Transverse colon (tissue), 3 donors: Measurements from ENCODE around the gene MSH6.

Experiments
- EP300 ChIP-seq: sonication (generic); formaldehyde crosslinking; IDR thresholded peaks from one replicate; pipeline ENCODE4 v1.6.1; 2017; ENCODE audit warnings: antibody characterized with exemption, low read depth
- POLR2A ChIP-seq: fragments of 450-650 bp; IDR thresholded peaks from one replicate; pipeline ENCODE4 v1.6.1; 2016; ENCODE audit warnings: antibody characterized with exemption, mild to moderate bottlenecking, moderate library complexity
- TF ChIP-seq, protein P1 (sequence below), 5 experiments: fragments of 200-600 bp in 3 of 5; fragments of 450-650 bp in 2 of 5; sonication (generic) in 3 of 5; IDR thresholded peaks; 1 replicate in 2 of 5; 2 replicates in 3 of 5; pipeline ENCODE4 v1.5.1; 2016 to 2017; ENCODE audit warnings: antibody characterized with exemption in 5 of 5, inconsistent platforms in 3 of 5, mild to moderate bottlenecking in 2 of 5, moderate library complexity in 1 of 5

DNA sequence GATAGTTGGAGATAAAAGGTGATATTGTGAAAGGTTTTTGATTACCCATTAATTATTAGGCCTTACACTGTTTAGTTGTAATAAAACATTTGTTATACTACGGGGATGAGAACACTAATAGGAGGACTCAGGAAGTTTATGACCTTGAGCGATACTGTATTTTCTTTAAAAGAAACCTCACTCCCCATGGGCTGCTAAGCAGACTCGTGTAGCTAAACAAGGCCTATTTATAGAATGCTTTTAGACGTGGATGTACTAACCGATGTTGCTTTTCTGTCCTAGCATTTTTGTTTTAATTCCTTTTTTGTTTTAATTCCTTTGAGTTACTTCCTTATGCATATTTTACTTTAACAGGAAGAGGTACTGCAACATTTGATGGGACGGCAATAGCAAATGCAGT, 22.9 kb downstream of the MSH6 start:
- TF ChIP-seq, protein P1, sequence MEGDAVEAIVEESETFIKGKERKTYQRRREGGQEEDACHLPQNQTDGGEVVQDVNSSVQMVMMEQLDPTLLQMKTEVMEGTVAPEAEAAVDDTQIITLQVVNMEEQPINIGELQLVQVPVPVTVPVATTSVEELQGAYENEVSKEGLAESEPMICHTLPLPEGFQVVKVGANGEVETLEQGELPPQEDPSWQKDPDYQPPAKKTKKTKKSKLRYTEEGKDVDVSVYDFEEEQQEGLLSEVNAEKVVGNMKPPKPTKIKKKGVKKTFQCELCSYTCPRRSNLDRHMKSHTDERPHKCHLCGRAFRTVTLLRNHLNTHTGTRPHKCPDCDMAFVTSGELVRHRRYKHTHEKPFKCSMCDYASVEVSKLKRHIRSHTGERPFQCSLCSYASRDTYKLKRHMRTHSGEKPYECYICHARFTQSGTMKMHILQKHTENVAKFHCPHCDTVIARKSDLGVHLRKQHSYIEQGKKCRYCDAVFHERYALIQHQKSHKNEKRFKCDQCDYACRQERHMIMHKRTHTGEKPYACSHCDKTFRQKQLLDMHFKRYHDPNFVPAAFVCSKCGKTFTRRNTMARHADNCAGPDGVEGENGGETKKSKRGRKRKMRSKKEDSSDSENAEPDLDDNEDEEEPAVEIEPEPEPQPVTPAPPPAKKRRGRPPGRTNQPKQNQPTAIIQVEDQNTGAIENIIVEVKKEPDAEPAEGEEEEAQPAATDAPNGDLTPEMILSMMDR (IDR thresholded peaks at IDR 0.05), result no peak
- TF ChIP-seq POLR2A (no peak), EP300 (no peak)
